Bone marrow (tissue), 2 donors: ENCODE data around the gene CYP8B1.

ENCODE experiments used
- DNase-seq, 2 donors: peaks; one replicate each; lab custom pipeline; 2025; lab: John Stamatoyannopoulos, UW

CYP8B1 gene

DNA sequence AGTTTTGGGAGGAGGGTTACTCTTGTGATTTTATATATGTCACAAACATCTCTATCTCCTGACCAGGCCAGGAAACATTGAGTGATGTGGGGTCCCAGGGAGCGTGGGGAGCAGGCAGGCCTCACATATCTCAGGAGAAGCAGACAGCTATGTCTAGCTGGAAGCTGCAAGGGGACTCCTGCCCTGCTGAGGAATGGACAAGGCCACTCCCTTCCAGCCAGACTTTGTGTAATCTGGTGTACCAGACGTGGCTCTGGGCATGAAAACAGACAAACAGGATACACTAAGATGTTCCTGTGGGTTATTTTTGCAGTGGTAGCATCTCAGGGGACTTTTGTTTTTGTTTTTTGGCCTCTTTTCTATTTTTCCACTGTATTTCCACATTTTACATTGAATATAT lies 23.2 kb downstream of the CYP8B1 start:
- no peak for DNase-seq

DNA sequence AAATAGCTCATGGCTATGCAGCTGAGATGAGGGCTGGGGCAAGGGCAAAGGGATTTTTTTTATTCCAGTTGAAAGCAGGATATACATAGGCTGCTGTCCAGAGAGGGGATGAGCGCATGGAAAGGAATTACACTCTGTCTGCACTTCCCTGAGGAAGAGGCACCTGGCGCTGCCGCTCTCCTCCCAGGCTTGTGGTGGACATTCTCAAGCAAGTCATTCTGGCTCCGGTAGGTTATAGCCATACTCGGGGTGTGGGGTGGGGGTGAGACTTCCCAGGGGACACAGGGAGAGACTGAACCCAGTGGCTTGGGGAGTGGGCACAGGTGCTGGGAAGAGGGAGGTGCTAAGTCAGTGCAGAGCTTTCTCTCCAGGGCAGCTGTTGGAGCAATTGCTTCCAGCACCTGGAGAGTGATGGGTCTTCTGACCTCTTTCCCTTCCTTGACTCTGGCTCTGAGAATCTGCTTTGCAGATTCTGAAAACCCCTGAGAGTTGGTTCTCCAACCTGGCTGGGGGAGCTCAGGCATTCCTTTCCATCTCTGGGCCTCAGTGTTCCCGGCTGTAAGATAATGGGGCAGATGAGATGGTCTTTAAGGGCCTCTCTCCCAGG lies 24.3 kb downstream of the CYP8B1 start:
- no peak for DNase-seq

DNA sequence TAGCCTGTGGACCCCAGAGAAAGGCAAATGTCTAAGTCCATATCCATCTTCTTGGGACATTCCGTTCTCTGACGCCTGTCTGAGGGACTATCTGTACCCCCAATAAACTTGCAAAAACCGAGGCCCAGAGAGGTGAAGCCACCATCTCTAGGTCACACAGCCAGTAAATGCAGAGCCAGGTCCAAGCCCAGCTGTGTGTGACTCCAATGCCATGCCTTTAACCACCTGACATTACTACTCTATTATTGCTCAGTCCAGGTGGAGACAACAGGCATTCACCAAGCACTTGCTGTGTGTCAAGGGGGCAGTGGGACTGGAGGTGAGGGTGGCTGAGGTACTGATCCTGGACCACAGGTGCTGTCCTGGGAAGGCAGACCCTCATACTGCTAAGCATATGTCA lies 25.4 kb downstream of the CYP8B1 start:
- no peak for DNase-seq

GRCh38 chr3:42849017-42849416 lies 26.7 kb downstream of the CYP8B1 start:
- no peak for DNase-seq

GRCh38 chr3:42847731-42848130 lies 27.9 kb downstream of the CYP8B1 start:
- no peak for DNase-seq

DNA sequence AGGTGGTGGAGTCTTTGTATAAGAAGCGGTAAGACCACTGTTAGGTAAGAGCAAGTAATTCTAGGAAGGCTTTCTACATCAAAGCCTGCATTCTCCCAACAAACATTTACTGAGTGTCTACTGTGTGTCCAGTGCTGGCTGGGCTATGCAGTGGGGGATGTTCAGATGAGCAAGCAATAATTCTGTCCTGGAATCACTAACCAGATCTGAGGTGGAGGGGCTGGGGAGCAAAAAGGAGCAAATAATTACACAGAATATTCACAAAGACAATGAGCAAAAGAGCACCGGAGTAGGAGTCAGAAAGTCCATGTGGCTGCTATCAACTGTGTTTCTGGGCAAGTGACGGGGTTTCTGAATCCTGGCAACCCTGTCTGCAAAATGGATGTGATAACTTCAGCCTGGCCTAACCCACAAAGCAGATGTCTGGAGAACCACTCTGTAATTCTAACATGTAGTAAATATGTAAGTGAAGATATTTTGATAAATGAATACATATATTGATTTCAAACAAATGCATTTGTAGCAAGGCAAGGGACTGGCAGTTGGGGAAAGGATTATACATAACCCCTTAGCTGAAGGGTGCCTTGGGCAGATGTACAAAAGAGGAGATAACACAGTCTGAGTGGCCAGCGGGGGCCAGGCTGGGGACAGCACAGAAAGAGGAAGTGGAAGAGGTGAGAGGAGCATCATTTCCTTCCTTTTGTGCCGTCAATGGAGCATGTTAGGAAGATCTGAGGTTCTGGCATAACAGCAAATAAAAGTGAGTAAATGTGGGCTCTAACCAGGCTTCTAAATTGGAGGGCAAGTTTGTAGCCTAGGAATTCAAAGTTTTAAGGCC lies 28.8 kb downstream of the CYP8B1 start:
- DNase-seq: no peak

GRCh38 chr3:42844815-42845214 lies 30.9 kb downstream of the CYP8B1 start:
- no peak for DNase-seq

GRCh38 chr3:42844412-42844713 lies 31.3 kb downstream of the CYP8B1 start:
- no peak for DNase-seq

- DNase-seq: no peak
Measured at GRCh38 chr3:42843713-42844411, 31.8 kb downstream of the CYP8B1 start.

- no peak for DNase-seq
Measured at GRCh38 chr3:42841332-42841731, 34.3 kb downstream of the CYP8B1 start.

DNA sequence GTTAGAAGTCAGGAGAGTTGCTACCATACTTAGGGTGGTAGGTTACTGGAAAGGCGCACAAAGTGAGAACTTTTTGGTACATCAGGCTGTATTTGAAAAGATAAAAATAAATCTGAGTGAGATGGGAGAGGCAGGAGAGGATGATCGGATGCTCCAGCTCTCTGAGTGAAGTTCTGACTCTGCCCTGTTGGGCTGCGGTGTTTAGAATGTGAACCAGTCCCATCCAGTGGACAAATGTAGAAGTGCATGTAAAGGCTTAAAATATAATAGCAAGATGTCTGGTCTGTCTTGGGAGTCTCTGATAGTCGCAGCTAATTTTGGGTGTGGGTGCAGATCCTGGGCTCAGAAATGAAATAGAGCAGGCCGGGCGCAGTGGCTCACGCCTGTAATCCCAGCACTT lies 36.1 kb downstream of the CYP8B1 start:
- DNase-seq: peak in 1 of 2 donors; percentile 34

- no peak for DNase-seq
Measured at GRCh38 chr3:42838571-42838970, 37.1 kb downstream of the CYP8B1 start.

DNA sequence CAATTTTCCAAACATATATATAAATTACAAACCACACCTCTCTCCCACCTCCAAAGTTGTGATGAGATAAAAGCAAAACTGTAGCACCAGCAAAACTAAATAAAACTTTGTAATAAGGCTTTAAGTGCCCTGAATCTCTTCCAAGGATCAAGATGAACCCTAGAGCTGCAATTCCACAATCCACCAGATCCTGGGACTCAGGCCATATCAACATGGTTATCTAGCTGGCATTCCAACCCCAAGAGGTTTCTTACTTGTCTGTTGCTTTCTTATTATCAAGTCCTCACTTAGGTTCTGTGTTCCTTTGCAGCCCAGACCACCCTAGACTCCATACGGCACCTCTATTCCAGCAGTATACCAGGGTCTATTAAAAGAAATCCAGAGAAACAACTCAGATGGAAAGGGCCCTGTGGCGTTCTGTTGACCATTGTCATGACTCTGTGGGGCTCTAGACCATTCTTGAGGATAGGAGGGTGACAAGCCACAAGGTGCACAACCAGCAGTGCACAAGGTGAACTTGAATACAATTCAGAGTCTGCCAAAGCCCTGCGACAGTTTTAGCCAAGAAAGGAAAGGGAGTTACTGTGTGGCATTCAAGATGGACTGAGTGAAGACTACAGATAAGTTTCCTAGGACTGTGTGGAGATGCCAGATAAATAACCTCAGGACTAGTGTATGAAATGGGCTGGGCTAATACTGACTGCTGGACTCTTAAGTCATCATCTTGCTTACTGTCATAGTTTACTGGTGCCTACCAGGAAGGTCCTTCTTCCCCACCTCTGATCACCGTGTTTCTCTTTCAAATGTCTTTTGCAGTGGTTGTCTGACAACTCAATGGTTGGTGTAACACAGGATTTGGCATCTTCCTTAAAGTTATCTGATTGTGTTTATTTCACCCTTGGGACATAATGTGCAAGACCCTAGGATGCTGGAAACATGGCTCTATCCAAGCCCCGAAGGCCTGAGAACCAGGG lies 39.2 kb downstream of the CYP8B1 start:
- no peak for DNase-seq

- DNase-seq: peak; percentile 31 to 48
Measured at GRCh38 chr3:42831321-42831713, 44.4 kb downstream of the CYP8B1 start.

GRCh38 chr3:42830437-42831320 lies 45.0 kb downstream of the CYP8B1 start:
- no peak for DNase-seq

GRCh38 chr3:42829628-42830436 lies 45.8 kb downstream of the CYP8B1 start:
- no peak for DNase-seq

- no peak for DNase-seq
Measured at GRCh38 chr3:42829083-42829627, 46.5 kb downstream of the CYP8B1 start.

- DNase-seq: no peak
Measured at GRCh38 chr3:42827654-42828053, 48.0 kb downstream of the CYP8B1 start.

DNA sequence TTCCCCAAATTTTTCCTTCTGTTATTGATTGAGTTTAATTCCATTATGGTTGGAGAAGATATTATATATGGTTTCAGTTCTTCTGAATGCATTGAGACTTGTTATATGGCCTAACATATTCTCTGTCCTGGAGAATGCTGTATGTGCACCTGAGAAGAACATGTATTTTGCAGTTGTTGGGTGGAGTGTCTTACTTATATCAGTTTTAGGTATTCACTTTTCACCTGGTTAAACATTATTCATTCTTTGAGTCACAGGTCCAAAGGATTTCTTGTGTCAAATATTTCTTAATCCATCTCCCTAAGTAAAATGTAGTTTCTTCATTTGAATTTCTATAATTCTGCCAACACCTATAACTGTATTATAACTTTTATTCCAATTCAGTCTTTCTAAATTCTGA lies 48.7 kb downstream of the CYP8B1 start:
- no peak for DNase-seq

- no peak for DNase-seq
Measured at GRCh38 chr3:42826141-42826540, 49.5 kb downstream of the CYP8B1 start.
